HG03097 (cell line): ENCODE results near the gene LAMB3.

ENCODE experiments used
- ATAC-seq: cut with Tn5 transposase; IDR thresholded peaks from one replicate; pipeline ENCODE4 v1.9.1; 2021; ENCODE audit not compliant: unreplicated experiment, low FRiP score

The LAMB3 gene

GRCh38 chr1:209619696-209620486 lies 32.3 kb downstream of the LAMB3 start:
- no peak for ATAC-seq

- ATAC-seq: no peak
Observed at GRCh38 chr1:209618756-209619420, 33.3 kb downstream of the LAMB3 start.

- ATAC-seq: no peak
Observed at GRCh38 chr1:209618291-209618690, 33.9 kb downstream of the LAMB3 start.

DNA sequence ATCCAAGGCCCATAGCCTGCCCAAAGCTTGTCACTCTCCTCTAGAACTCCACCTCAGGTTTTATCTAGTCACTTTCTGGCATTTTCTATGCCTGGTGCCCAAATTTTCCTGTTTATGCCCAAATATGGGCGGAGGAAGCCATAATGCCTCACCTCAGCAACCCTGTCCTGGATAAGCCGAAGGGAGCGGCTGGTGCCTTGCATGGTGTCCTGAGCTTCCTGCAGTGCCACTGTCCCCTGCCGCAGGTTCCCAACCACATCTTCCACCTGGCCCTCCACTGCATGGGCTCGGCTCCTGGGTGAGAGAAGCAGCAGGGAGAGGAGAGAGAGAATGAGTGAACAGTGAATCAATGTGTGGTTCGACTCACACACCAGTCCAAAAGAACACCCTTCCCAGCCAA lies 34.5 kb downstream of the LAMB3 start:
- no peak for ATAC-seq

- no peak for ATAC-seq
Observed at GRCh38 chr1:209617047-209617673, 35.1 kb downstream of the LAMB3 start.

DNA sequence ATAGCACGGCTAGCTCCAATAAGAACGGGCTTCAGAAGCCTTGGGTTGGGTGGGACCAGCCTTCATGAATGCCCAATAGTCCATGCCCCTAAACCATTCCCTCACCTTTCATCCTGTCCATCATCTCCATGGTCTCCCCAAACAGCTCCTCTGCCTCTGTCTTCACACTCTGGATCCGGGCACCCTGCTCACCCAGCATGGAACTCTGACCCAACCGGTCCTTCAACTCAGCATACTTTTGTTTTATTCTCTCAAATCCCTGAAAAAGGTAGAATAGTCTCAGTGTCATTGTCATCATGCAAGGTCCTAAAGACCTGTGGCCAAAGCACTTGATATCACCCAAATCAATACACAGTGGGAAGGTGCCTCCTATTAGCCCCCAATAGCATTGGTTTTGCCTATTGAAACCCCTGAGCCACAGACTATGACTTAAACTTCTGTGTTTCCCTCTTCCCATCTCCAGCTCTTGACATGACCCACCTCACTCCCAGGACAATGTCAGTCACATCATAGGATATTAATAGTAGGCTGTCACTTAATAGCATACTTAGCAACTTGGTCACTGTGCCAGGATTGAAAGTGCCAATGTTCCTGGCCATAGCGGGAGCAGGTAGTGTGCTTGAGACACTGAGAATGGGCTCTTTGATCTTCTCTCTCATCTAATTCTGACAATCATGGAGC lies 35.7 kb downstream of the LAMB3 start:
- ATAC-seq: no peak

DNA sequence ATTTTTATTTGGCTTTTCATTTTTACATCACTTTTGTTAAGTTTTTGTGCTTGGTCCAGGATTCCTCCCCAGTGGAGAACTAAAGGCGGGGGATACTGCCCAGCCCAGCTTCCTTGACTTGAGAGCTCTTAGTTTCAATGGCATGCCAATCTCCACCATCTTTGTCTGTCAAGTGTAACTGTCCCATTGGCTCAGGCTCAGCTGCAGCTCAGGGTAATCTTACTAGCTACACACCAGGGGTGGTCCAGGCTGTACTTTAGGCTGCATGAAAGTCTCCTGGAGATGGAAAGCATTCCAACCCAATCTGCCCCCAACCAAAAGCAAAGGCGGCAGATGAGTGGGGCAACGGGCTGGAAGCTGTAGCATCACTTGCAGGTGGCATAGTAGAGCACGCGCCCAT lies 37.3 kb downstream of the LAMB3 start:
- ATAC-seq: no peak

DNA sequence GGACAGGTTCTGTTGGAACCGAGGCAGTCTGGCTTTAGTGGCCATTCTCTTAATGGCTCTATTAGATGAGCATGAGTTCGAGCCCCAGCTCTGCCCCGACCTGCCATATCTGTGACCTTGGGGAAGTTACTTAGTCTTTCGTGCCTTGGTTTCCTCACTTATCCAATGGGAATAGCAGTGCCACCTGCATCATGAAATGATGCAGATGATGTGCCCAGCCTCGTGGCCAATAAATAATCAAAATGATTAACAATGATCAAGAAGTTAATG lies 38.1 kb downstream of the LAMB3 start:
- no peak for ATAC-seq

GRCh38 chr1:209613400-209614150 lies 38.6 kb downstream of the LAMB3 start:
- ATAC-seq: no peak

- ATAC-seq: no peak
Observed at GRCh38 chr1:209612646-209613399, 39.4 kb downstream of the LAMB3 start.

DNA sequence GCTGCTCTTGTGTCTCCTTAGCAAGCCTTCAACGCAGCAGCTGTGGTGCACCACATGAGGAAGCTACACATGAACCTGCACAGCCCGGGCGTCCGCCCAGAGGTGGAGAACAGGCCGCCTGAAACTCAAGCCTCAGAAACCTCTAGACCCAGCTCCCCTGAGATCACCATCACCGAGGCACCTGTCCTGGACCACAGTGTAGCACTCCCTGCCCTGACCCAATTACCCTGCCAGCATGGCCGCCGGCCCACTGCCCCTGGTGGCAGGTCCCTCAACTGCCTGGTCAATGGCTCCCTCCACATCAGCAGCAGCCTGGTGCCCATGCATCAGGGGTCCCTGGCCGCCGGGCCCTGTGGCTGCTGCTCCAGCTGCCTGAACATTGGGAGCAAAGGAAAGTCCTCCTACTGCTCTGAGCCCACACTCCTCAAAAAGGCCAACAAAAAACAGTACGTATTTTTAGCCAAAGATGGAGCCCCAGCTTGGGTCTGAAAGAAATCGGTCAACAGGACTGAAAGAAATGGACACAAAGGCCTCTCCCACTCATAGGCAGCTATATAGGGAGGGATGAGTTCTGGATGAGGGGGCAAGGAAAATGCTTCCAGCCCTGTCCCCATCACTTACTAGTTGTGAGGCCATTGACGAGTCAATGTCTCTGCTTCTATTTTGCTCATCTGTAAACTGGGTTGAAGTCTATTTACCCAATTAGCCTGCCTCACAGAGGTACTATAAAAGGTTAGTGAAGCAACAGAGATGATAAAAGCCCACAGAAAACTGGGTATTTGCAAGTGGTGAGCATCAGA lies 40.3 kb downstream of the LAMB3 start:
- no peak for ATAC-seq

- ATAC-seq: no peak
Observed at GRCh38 chr1:209610631-209610905, 41.7 kb downstream of the LAMB3 start.

GRCh38 chr1:209609791-209610630 lies 42.2 kb downstream of the LAMB3 start:
- ATAC-seq: no peak

DNA sequence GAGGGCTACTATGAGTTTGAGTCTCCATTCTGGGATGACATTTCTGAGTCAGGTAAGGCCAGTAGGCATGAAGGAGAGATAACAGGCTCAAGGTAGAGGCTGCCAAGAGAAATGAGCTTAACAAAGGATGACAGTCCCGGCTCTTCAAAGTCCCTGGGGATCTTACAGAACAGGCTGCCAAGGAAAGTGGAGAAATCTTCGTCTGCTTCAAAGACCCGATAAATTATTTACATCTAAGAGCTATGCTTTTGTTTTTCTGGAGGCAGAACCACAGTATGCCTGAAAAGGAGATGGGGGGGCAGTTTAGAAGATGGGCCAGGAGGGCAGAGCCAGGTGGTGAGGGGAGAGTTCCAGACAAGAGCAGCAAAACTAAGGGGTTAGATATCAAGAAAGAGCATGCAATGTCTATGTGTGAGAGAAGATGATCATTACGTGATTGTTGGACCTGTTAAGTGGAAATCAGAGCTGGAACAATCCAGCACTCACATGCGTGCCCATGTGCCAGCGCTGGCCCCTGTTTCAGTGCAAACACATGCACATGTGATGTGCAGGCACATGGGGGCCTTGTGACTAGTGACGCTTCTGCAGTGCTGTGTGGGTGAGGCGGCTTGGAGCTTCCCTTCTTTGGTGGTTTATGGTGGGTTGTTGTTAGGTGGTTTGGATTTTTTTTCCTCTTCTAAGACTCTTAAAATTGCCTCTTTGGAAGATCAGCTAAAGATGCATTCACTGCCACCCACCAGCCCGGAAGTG lies 43.0 kb downstream of the LAMB3 start:
- no peak for ATAC-seq

DNA sequence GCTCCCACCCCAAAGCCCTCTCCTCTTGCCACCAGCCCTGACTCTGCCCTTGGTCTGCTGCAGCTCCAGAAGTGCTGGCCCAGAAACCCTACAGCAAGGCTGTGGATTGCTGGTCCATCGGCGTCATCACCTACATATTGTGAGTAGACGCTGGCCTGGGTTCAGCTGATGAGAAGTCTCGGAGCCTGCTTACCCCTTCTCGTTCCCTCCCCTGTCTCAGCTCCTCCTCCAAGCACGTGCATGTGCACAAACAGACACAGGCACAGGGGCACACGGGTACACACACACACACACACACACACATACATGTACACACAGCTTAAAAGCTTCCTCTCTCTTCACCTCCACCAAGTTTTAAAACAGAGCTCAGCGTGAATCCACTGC lies 44.4 kb downstream of the LAMB3 start:
- ATAC-seq: peak; percentile 24

GRCh38 chr1:209607102-209607794 lies 45.0 kb downstream of the LAMB3 start:
- ATAC-seq: peak; percentile 65

GRCh38 chr1:209603877-209604276 lies 48.3 kb downstream of the LAMB3 start:
- ATAC-seq: no peak
